K562 (cell line): ENCODE data around the gene RNF213. TPM values are rescaled to one million over a fixed set of nuclear protein-coding genes. Genes with fewer than 3 reads are reported as not detected.
A peak's percentile ranks its signal among the peaks of the same experiment; 100 is the strongest.

Experiments
- BACH1 ChIP-seq: fragments of 200-800 bp; sonication (Bioruptor generic); IDR thresholded peaks from 2 replicates; pipeline ENCODE4 v1.6.1; 2016; ENCODE audit warnings: missing genetic modification characterization, missing compliant biosample characterization
- BCL6 ChIP-seq: fragments of 250-450 bp; sonication (Bioruptor Pico); IDR thresholded peaks from 2 replicates; pipeline ENCODE4 v1.4.0; 2020
- CBFA2T2 ChIP-seq: fragments of 450-650 bp; conservative IDR thresholded peaks from 2 replicates; pipeline ENCODE4 v1.6.1; 2017; ENCODE audit warnings: mild to moderate bottlenecking
- CBX3 ChIP-seq, 2 experiments: IDR thresholded peaks; 1 replicate in 1 of 2; 2 replicates in 1 of 2; pipeline ENCODE4 v1.6.1; 2012; ENCODE audit warnings: inconsistent platforms in 2 of 2, low read length in 2 of 2, borderline replicate concordance in 1 of 2, control low read depth in 1 of 2
- CEBPB ChIP-seq: fragments of 450-650 bp; IDR thresholded peaks from 2 replicates; pipeline ENCODE4 v1.6.1; 2016; ENCODE audit warnings: missing genetic modification characterization, missing compliant biosample characterization
- GABPA ChIP-seq: fragments of 200-800 bp; sonication (Bioruptor generic); conservative IDR thresholded peaks from 2 replicates; pipeline ENCODE4 v1.6.1; 2016; ENCODE audit warnings: low read depth, missing genetic modification characterization, missing compliant biosample characterization
- HLTF ChIP-seq: fragments of 450-650 bp; IDR thresholded peaks from 2 replicates; pipeline ENCODE4 v1.6.1; 2016
- MTA1 ChIP-seq: fragments of 450-650 bp; IDR thresholded peaks from 2 replicates; pipeline ENCODE4 v1.6.1; 2017; ENCODE audit warnings: borderline replicate concordance
- MYC ChIP-seq, 2 experiments: fragments of 250-450 bp in 1 of 2; sonication (Bioruptor Pico) in 1 of 2; IDR thresholded peaks; 2 replicates each; pipeline versions ENCODE4 v1.5.1 to v1.6.1; 2012 to 2021; ENCODE audit warnings: low read depth in 2 of 2, borderline replicate concordance in 1 of 2, improper control_type of control experiment in 1 of 2, low read length in 1 of 2, mild to moderate bottlenecking in 1 of 2, moderate library complexity in 1 of 2
- RFX5 ChIP-seq: IDR thresholded peaks from 2 replicates; pipeline ENCODE4 v1.6.1; 2011; ENCODE audit warnings: low read depth, mild to moderate bottlenecking, improper control_type of control experiment, low read length
- SMAD3 ChIP-seq: fragments of 450-650 bp; formaldehyde crosslinking; conservative IDR thresholded peaks from 2 replicates; pipeline ENCODE4 v1.4.0; 2020; ENCODE audit warnings: mild to moderate bottlenecking
- SRSF9 ChIP-seq: fragments of 200-400 bp; formaldehyde crosslinking; IDR thresholded peaks from 2 replicates; pipeline ENCODE4 v1.6.1; 2017; ENCODE audit warnings: low read depth, low read length, borderline replicate concordance
- TAF1 ChIP-seq: IDR thresholded peaks from 2 replicates; pipeline ENCODE4 v1.6.1; 2011; ENCODE audit warnings: mild to moderate bottlenecking, low read length, moderate library complexity; ENCODE audit not compliant: insufficient read depth, control insufficient read depth, severe bottlenecking; ENCODE audit errors: extremely low read depth
- TEAD1 ChIP-seq, 2 experiments: fragments of 450-650 bp in 1 of 2; sonication (generic) in 1 of 2; formaldehyde crosslinking; IDR thresholded peaks; 2 replicates each; pipeline versions ENCODE4 v1.4.0 to v1.8.0; 2020 to 2022; ENCODE audit warnings: mild to moderate bottlenecking in 2 of 2, missing genetic modification reagents in 1 of 2
- TEAD2 ChIP-seq: fragments of 450-650 bp; IDR thresholded peaks from 2 replicates; pipeline ENCODE4 v1.6.1; 2016; ENCODE audit warnings: missing genetic modification characterization, control low read depth, missing compliant biosample characterization
- TGIF2 ChIP-seq: sonication (generic); formaldehyde crosslinking; IDR thresholded peaks from 2 replicates; pipeline ENCODE4 v1.8.1; 2022; ENCODE audit warnings: mild to moderate bottlenecking, missing genetic modification reagents, moderate library complexity
- ZNF212 ChIP-seq: fragments of 450-650 bp; formaldehyde crosslinking; IDR thresholded peaks from 2 replicates; pipeline ENCODE4 v1.4.0; 2020; ENCODE audit warnings: mild to moderate bottlenecking
- ZNF311 ChIP-seq: fragments of 250-450 bp; sonication (Bioruptor Pico); IDR thresholded peaks from 2 replicates; pipeline ENCODE4 v1.4.0; 2020; ENCODE audit warnings: mild to moderate bottlenecking, moderate library complexity
- ZNF699 ChIP-seq: fragments of 250-450 bp; sonication (Bioruptor Pico); IDR thresholded peaks from 2 replicates; pipeline ENCODE4 v1.8.0; 2021; ENCODE audit warnings: mild to moderate bottlenecking, moderate library complexity; ENCODE audit not compliant: insufficient replicate concordance
- polyA plus RNA-seq, 8 experiments: library from polyadenylated mRNA; depleted of rRNA in 4 of 8; stranded (reverse) in 5 of 8; unstranded in 3 of 8; fragments of >200 nt; fragmentation: Nextera tagmentation in 2 of 8; fragmentation: Illumina TruSeq in 1 of 8; extraction: Ambion mirVana in 2 of 8; extraction: Trizol in 1 of 8; gene quantifications; 2 replicates each; pipeline versions ENCODE4 v1.2.1 to v1.2.3, GENCODE V29; 2011 to 2014; ENCODE audit warnings: inconsistent platforms in 1 of 8, missing spikeins in 1 of 8
- total RNA-seq, 7 experiments: library from RNA; depleted of rRNA in 6 of 7; stranded (reverse); fragments of >200 nt in 6 of 7; fragmentation: Illumina TruSeq in 2 of 7; extraction: Trizol in 2 of 7; gene quantifications; 2 replicates each; pipeline versions ENCODE4 v1.2.1 to v1.2.3, GENCODE V29; 2011 to 2021; ENCODE audit warnings: low replicate concordance in 1 of 7
- TF ChIP-seq, protein P1 (sequence below): fragments of 450-650 bp; formaldehyde crosslinking; conservative IDR thresholded peaks from 2 replicates; pipeline ENCODE4 v1.4.0; 2022; ENCODE audit warnings: mild to moderate bottlenecking, missing genetic modification characterization
- TF ChIP-seq, protein P2 (sequence below): fragments of 450-650 bp; formaldehyde crosslinking; IDR thresholded peaks from 2 replicates; pipeline ENCODE4 v1.4.0; 2020; ENCODE audit warnings: mild to moderate bottlenecking, moderate library complexity
- TF ChIP-seq, protein P3 (sequence below): fragments of 250-450 bp; sonication (Bioruptor Pico); IDR thresholded peaks from 2 replicates; pipeline ENCODE4 v1.5.1; 2021; ENCODE audit warnings: mild to moderate bottlenecking

Gene RNF213
- total and polyA plus RNA-seq, 9 of the 15 experiments (the other 6 are each of a cell fraction or from before 2014, with no cell fraction given): 5.3 to 33.6 (median 17.9) TPM

DNA sequence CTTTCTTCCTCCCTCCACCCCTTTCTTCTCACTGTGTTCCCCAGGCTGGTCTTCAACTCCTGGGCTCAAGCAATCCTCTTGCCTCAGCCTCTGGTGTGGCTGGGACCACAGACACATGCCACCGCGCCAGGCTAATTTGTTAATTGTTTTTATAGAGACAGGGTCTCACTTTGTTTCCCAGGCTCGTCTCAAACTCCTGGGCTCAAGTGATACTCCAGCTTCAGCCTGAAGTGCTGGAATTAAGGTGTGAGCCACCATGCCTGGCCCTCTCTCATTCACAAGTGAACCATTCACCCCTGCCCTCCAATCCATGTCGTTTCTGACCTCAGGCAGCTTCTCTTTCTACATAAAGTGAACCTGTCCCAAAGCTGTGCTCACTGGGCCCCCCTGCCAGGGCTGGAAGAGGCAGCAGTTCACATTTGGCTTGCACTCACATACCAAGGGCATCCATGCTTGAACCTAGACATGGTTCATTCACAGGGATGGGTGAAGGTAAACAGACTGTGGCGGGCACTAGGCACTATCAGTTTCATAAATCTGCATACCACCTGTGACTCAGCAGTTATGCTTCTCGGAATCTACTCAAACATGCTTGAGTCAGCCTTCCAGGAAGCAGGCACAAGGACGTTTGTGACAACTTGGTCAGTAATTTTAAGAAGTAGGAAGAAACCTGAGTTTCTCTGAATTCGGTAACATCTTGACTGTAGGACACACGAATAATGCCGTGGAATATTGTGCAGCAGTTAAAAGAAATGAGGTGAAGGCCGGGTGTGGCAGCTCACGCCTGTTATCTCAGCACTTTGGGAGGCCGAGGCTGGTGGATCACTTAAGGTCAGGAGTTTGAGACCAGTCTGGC is 6.0 kb upstream of the RNF213 start (continued):
- TF ChIP-seq MYC (IDR thresholded peaks at IDR 0.05; ENCODE audit: low read depth, low read length) (peak; percentile 60; the same call in 1 of the 2 replicates), MYC (CRISPR knock-in tag; IDR thresholded peaks at IDR 0.05; ENCODE audit: borderline replicate concordance, low read depth) (peak; percentile 71; the same call in 1 of the 2 replicates), ZNF311 (peak; percentile 75; the same call in 1 of the 2 replicates), TAF1 (peak; percentile 40), CBFA2T2 (0 out of 2 replicates have a peak, but pooled peaks have one; percentile 8), MTA1 (peak; percentile 67), RFX5 (no peak), HLTF (no peak), ZNF699 (no peak), CEBPB (tag) (no peak), TGIF2 (CRISPR knock-in tag) (no peak), ZNF212 (no peak), TEAD2 (tag) (peak; percentile 89), BACH1 (tag) (peak; percentile 99), CBX3 (IDR thresholded peaks at IDR 0.05; ENCODE audit: borderline replicate concordance in 1 of 2, low read length in 2 of 2) (no peak), BCL6 (peak; percentile 55; the same call in 1 of the 2 replicates), TEAD1 (CRISPR knock-in tag; IDR thresholded peaks at IDR 0.05) (peak; percentile 91 to 93), SMAD3 (CRISPR knock-in tag) (0 out of 2 replicates have a peak, but pooled peaks have one; percentile 46), SRSF9 (no peak), GABPA (tag) (peak; percentile 43)
- TF ChIP-seq, protein P1, sequence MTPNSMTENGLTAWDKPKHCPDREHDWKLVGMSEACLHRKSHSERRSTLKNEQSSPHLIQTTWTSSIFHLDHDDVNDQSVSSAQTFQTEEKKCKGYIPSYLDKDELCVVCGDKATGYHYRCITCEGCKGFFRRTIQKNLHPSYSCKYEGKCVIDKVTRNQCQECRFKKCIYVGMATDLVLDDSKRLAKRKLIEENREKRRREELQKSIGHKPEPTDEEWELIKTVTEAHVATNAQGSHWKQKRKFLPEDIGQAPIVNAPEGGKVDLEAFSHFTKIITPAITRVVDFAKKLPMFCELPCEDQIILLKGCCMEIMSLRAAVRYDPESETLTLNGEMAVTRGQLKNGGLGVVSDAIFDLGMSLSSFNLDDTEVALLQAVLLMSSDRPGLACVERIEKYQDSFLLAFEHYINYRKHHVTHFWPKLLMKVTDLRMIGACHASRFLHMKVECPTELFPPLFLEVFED (CRISPR knock-in tag): 0 out of 2 replicates have a peak, but pooled peaks have one; percentile 13
- TF ChIP-seq, protein P2, sequence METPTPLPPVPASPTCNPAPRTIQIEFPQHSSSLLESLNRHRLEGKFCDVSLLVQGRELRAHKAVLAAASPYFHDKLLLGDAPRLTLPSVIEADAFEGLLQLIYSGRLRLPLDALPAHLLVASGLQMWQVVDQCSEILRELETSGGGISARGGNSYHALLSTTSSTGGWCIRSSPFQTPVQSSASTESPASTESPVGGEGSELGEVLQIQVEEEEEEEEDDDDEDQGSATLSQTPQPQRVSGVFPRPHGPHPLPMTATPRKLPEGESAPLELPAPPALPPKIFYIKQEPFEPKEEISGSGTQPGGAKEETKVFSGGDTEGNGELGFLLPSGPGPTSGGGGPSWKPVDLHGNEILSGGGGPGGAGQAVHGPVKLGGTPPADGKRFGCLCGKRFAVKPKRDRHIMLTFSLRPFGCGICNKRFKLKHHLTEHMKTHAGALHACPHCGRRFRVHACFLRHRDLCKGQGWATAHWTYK (CRISPR knock-in tag): peak; percentile 94
- TF ChIP-seq, protein P3, sequence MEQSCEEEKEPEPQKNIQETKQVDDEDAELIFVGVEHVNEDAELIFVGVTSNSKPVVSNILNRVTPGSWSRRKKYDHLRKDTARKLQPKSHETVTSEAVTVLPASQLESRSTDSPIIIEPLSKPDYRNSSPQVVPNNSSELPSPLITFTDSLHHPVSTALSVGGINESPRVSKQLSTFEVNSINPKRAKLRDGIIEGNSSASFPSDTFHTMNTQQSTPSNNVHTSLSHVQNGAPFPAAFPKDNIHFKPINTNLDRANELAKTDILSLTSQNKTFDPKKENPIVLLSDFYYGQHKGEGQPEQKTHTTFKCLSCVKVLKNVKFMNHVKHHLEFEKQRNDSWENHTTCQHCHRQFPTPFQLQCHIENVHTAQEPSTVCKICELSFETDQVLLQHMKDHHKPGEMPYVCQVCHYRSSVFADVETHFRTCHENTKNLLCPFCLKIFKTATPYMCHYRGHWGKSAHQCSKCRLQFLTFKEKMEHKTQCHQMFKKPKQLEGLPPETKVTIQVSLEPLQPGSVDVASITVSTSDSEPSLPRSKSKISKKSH: no peak
